Retina (tissue), 1 donor: ENCODE measurements around the gene CYFIP1.

Source experiments
- DNase-seq: peaks from one replicate; pipeline ENCODE4 v3.0.0-alpha.2; 2016

Gene CYFIP1

DNA sequence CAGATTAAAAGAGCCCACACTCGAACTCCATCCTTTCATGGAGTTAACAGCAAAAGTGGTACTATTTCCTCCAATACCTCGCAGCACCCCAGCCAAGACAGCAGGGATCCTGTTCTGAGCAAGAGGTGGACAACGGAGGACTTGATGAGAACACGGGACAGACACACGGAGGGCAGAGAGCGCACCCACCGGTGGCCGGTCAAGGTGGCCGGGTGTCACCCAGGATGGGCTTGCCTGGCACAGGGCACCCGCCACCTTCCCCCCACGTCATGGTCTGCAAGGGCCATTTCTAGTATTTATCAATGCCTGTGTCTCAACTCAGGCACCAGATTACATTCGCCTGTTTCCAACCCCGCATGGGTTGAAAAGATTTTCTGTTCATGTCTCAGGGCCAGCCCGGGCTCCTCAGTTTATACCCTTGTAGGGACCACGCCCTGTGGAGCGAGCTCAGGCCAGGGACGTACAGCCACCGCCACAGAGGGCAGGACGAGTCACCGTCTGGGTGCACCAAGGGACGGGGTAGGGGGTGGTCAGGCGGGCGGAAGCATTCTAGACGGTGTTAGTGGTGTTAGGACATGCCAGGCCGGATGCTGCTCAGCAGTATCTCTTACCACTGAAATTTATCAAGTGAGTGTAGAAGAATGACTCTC, 64.2 kb downstream of the CYFIP1 start:
- DNase-seq = no peak

DNA sequence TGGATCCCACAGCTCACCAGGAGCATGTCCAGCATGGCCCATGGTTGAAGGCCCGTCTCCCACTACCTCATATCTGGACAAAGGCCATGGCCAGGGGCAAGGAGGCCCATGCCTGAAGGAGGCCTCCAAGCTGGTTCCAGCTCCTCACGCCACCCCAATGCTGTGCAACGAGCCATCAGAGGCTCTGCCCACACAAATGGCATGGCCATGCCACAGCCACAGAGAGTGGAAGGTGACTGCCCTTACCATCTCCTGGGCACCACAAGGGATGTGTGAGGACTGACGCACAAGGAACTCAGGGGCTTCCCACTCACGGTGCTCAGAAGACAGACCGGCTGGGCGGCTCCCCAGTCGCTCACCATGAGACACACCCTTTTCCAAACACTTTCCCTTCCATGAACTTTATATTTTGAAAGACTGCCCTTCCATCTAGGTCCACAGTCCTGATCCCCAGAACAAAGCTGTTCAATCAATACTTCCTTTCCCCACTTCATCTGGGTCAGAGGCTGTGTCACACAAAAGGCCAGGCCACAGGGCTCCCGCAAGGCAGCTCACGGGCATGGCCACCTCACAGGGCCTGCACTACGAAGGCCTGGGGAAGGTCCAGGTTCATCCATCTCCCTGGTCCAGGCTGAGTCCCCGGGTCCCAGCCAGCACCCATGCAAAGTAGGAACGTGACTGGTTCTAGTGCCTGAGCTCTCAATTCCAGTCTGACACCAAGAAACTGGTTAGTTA, 66.4 kb downstream of the CYFIP1 start:
- no peak for DNase-seq

DNA sequence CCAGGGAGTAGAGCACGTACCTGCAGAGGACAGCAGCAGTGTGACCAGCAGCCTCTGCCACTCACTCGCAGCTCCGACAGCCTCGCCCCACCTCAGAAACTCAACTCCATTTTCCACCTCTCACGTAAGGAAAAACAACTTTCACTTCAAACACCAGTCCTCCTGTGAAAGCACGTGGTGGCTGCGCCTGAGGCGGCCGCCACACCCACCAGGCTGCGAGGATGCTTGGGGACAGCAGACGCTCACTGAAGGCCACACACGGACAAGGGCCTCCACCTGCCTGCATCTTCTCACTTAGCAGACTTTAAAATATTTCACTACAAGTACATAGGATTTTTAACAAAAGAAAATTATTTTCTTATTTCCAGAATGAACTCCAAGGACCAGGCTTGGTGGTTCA, 67.9 kb downstream of the CYFIP1 start:
- DNase-seq = no peak

DNA sequence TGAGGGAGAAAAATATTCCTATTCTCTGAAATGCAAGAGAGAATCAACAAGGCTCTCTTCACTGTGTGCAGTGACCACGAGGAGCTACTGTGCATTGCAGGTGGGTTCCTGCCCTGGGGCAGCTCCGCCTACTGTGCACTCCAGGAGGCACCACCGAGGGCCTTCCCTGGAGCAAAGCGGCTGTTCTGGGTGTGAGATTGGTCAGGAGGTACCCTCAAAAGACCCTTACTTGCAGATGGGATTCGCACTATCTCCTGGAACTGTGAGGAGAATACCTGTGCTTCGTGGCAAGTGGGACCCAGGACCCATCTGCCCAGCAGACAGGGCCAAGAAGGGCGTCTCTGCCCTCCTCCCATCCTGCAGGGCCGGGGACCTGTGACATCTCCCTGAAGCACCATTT, 68.9 kb downstream of the CYFIP1 start:
- DNase-seq = no peak

DNA sequence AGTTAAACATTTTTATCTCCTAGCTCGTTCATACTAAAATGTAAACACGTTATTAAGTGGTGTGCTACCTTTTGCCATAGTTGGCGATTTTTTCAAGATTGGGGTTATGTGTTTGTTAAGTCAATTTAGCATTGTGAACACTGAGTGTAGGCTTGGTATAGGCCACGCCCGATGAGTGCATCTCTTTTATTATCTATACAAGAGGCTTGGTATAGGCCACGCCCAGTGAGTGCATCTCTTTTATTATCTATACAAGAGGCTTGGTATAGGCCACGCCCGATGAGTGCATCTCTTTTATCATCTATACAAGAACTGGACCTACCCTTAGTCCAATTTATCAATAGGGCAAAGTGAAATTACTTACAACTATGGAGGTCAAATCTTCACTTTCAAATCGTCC, 71.3 kb downstream of the CYFIP1 start:
- DNase-seq = no peak

DNA sequence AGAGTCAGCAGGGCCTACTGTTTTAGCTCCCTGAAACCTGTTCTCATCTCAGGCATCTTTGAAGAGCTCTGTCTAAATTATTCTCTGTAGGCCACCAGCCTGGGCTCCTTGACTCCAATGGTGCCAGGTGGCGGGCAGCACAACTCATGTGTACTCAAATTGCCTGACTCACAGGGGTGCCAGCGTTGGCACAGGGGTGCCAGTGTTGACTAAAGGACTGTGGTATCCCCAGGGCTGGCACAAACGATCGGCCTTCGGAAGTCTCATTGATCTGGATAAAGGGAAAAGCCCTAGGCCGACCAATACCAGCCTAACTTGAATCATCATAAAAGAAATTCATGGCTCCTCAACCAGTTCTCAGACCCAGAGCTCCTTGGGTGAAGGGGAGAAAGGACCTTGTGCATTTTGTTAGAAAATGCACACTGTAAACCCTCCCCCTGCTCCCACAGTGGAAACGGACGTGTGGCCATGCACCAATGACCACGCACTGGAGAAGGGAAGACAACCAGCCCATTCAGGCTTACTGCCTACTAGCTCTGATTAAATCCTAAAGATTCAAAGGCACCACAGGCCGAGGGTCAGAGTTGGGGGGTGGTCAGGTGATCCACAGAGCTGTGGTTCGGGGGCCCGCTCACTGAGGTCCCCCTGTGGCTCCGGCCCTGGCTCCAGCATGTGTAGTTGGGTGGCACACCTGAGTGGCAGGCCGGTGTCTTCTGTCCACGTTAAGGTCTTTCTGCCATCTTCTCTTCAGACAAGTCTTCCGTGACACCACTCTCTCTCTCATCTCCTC, 72.8 kb downstream of the CYFIP1 start:
- DNase-seq = no peak

DNA sequence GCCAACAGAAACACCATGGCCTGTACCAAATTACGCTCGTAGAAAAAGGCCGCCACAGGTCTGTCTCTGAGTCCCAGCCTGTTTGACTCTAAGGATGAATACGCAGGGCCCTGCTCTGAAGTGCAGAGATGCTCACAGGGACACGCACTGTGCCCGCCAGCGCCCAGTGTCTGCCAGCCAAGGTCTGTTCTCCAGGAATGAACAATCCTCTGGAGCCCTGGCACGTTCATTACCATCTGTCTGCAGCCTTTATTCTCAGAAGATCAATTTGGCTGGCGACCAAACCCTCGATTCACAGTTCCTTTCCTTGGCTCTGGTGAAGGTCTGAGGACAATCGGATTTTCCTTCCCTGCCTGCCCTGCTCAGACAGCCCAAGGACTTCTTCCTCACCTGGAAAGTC, 75.4 kb downstream of the CYFIP1 start:
- no peak for DNase-seq

DNA sequence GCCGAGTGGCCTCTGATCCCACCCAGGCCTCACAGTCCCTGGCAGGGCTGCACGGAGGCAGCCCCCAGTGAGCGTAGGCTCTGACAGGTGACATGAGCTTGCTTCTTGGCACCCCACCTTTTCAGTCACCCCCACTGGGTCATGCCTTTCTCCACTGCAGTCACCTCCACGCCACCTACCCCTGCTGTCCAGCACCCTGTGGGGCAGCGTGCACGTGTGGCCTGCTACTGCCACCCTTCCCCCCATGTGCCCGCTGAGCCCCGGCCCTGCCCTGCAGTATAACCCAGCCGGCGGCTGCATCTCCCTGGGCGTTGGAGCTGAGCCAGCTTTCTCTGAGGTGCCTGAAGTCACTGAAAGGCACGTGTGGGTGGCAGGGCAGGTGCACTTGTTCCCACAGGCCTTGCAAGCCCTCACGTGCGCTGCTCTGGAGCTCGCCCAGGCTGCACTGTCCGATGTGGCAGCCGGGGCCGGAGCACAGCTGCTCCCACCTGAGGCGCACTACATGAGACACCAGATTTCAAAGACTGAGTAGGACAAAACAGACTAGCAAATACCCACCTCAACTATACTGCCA, 76.1 kb downstream of the CYFIP1 start:
- DNase-seq = no peak

DNA sequence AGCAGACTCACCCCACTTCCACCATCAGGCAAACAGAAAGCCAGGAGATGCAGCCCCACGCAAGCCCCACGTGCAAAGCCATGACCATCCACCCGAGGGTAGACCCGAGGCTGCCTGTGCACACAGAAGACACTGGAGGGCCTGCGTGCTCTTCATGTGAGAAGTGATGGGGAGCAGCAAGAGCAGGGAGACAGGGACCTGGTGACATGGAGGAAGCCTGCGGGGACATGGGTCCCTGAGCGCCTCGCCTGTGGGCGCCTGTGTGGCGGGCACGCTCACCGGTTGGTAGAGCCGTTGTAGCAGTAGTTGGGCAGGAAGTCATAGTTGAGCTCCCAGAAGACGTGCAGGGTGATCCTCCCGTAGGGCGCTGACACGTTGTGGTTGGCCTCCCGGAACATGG, 76.7 kb downstream of the CYFIP1 start:
- no peak for DNase-seq

DNA sequence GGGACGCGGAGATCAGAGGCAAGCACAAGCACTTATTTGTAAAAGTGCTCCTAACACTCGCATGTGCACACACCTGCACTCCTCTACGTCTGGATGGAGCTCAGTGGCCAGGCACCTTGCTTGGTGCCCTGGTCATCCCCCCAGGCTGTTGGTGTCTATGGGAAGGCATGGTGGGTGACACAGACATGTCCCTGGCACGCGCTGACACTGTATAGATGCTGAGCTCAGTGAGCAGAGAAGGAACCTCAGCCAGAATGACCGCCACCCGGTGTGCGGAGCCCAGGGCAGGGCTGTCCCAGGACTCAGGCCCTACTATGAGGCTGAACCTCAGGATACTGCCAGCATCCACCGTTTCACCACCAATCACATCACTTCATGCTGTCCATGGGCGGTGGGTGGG, 77.2 kb downstream of the CYFIP1 start:
- DNase-seq = no peak

DNA sequence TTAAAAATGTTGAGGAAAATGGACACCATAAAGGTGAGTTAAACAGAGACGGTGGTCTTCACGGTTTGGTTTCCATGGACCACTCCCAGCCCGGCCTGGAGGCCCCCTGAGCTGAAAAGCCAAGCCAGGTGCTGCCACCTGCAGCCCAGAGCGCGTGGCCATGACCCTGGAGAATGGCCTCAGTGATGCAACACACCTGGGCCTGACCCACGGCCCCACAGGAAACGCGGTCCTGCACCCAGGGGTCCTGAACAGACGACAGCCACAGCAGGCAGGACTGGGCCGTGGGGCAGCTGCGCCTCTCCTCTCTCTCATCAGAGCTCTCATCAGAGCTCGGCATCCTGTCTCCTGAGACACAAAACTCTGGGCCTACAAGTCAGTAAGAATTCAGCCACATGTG, 77.6 kb downstream of the CYFIP1 start:
- no peak for DNase-seq

DNA sequence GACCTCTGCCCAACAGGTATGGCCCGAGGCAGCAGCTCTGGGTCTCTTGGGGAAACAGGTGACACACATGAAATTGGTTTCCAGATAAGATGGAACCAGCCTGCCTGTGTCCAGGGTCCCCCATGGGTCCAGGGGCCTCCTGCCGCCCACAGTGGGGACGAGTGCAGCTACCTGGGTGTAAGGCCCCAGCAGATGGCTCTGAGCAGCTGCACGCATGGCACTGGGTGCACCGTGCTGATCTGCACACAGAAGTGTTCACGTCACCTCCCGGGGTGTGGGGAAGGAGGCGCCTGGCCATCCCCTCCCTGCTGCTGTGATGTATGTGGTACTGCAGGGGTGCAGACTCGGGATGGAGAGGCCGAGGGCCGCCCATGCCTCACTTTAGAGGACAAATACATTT, 78.1 kb downstream of the CYFIP1 start:
- DNase-seq = no peak

DNA sequence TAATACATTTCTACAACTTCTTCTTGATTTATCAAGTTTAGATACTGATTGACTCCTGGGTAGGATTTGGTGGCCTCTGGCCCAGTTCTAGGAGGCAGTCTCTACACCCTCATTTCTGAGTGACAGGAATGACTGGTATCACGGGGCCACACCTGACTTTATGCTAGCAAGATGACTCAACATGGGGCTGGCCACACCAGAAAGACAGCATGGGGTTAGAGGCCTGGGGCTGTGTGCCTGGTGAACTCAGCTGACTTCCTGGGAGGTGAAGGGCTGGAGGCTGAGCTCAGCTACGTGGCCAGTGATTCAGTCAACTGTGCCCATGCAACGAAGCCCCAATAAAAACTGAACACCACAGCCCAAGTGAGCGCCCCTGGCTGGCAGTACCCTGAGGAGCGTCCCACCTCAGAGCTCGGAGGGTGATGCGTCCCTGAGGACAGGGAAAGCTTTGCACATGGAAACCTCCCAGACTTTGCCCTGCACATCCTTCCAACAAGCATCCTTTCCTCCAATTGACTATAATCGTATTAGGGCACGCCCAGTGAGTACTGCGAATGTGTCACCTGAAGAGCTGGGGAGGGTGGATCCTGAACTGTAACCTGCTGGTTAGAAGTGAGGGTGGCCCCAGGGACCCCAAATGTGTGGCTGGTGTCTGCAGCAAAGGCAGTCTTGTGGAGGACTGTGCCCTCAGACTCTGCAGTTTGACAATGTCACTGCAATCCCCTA, 84.5 kb downstream of the CYFIP1 start:
- DNase-seq = no peak

DNA sequence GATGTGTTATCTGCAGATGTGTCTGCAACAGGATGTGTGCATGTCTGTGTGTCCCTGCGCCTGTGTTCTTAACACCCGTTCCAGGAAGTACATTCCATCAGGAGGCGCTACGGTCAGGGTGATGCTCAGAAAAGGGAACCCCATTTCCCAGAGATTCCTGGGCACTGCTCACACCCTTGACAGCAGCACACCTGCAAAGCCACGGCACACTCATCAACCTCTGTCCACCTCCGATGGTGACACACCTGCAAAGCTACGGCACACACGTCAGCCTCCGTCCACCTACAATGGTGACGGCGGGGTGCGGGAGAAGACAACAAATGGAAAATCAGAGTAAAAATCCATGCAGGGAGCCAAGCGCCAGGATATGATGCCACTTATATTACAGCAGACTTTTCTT, 86.3 kb downstream of the CYFIP1 start:
- no peak for DNase-seq

DNA sequence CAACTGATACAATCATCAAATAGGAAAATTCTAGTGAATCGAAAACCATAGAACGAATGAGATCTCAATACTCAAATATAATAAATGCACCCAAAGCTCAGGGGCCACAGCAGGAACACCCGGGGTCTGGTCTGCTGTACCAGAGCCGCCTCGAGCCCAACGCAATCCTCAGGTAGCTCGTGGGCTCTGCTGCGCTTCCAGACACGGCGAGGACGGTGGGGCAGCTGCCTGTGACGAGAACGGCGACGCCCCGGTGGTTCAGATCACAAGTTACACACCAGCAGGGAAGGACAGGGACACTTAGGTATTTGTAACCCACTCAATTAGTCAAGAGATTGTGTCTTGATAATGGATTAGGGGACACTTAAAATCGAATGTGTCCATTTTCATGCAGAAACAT, 87.1 kb downstream of the CYFIP1 start:
- DNase-seq = no peak

DNA sequence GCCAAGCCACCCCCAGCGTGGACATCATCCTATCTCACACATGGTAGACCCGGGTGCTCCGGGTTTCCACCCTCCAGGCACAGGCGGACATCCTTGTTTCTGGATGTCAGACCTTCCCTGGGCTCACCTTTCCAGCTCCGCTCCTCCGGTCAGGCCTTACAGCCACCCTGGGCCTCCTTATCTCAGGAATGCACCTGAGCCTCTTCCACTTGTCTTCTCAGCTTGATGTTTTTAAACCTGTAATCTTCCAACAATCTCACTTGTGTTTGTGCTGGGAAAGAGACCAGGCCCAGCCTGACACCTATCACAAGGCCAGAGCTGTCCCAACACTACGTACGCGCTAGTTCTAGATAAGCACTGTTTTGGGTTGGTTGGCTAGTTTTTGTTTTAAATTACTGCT, 87.8 kb downstream of the CYFIP1 start:
- DNase-seq = no peak

DNA sequence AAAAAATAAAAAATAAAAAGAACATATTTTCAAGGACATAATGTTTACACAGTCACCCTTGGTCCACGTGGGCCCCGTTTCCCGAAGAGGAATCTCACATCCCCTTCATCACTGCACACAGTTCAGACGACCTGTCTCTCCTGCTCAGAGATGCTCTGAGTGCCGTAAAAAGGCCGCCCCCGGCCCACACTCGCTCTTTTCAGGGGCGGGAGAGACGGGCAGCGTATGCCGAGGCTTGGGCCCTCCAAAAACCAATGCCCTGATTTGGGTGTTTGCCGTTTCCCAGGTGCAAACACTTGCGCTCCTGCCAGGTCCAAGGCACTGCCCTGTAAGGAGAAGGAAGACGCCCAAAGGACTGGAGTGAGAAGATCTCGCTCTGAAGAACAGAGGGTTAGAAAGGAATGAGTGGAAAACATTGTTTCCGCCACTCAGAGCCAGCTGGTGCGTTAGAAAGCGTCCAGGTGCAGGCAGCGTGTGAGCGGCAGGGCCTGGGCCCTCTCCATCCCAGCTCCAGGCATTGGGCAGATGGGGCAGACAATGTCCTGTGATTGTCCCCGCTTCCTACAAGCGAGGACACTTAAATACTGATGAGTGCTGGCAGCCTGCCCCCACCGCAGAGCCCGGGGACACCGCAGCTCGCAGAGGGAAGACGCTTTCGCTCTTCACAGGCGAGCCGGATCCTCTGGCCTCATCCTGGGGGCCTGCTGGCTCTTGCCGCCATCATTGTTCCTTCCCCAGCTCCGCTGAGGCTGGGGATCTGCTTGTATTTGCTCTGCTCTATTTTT, 88.5 kb downstream of the CYFIP1 start:
- no peak for DNase-seq

DNA sequence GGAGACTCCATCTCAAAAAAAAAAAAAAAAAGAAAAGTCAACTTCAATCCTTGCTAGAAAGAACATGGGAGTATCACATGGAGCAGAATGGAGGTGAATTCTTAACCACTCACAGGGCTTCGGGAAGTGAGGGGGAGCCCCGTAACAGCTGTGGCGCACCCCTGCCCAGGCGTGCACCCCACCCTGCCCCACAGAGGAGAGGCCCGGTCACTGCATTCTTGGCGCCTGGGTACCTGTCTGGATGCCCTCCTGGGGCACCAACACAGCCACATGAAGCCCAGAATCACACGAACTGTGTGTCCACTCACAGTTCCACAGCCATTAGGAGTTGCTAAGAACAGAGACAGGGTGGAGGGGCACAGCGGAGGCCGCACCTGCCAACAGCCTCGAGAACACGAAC, 89.9 kb downstream of the CYFIP1 start:
- DNase-seq = no peak

DNA sequence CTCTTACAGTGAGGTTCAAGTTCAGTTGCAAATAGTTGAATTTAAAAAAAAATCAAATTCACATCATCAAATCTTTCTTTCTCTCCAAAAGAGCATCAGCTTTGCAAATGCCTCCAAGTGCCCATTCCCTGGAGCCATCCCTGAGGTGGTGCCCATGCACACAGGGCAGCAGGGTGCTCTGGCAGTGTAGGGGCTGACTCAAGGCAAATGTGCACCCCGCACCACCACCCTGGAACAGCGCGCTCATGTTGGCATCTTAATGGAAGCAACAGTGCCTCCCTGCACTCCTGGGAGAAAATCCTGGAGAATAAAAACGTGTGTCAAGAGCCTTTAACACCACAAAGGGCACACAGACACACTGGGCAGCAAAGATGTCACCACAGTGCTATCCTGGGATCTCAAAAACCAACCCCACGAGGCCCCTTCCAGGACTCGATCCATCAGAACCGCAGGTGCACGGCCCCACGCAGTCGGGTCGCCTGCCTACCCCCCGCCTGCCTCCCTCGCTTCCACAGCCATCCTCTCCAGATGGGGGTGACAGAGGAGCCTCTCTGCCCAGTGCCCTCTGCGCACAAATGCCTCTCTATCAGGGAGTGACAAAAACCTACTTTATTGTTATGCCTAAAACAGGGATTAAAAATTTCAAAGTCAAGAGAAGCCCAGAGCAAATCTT, 90.9 kb downstream of the CYFIP1 start:
- DNase-seq = no peak

DNA sequence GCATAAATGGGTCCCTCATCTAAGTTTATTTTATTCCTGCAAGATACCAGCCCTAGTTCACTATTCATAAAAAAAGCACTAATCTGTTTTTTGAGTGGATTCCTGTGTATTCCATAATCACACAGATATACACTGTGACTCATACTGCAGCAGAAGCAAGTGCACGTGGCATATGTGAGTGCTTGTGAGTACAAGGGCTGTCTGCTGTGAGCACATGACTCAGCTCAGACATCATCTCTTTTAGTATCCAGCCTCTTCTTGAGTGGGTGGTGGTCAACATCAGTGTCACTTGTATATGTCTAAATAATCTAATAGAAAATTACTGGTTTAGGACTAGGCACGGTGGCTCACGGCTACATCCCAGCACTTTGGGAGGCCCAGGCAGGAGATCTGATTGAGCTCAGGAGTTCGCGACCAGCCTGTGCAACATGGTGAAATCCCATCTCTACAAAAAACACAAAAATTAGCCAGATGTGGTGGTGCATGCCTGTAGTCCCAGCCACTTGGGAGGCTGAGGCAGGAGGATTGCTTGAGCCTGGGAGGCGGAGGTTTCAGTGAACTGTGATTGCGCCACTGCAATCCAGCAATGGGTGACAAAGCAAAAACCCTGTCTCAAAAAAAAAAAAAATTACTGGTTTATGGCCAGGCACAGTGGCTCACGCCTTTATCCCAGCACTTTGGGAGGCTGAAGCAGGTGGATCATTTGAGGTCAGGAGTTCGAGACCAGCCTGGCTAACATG, 91.9 kb downstream of the CYFIP1 start:
- no peak for DNase-seq
